GM21576 (cell line): ENCODE measurements around the gene SMIM3.
"Not testable (repeated sequence)": the region's sequence is repeated elsewhere in the genome, so short reads cannot be mapped to it uniquely, and the experiment has no call there.

ENCODE experiments used
- ATAC-seq: cut with Tn5 transposase; IDR thresholded peaks from one replicate; pipeline ENCODE4 v1.9.1; 2021; ENCODE audit warnings: mild to moderate bottlenecking, moderate library complexity; ENCODE audit not compliant: unreplicated experiment

Gene SMIM3

DNA sequence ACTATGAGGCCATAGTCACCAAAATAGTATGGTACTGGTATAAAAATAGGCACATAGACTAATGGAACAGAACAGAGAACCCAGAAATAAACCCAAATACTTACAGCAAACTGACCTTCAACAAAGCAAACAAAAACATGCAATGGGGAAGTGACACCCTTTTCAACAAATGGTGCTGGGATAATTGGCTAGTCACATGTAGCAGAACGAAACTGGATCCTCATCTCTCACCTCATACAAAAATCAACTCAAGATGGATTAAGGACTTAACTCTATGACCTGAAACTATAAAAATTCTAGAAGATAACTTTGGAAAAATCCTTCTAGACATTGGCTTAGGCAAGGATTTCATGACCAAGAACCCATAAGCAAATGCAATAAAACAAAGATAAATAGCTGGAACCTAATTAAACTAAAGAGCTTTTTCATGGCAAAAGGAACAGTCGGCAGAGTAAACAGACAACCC, 14.9 kb downstream of the SMIM3 start:
- ATAC-seq: not testable (repeated sequence)

GRCh38 chr5:150794927-150795326, 16.4 kb downstream of the SMIM3 start:
- no peak for ATAC-seq

DNA sequence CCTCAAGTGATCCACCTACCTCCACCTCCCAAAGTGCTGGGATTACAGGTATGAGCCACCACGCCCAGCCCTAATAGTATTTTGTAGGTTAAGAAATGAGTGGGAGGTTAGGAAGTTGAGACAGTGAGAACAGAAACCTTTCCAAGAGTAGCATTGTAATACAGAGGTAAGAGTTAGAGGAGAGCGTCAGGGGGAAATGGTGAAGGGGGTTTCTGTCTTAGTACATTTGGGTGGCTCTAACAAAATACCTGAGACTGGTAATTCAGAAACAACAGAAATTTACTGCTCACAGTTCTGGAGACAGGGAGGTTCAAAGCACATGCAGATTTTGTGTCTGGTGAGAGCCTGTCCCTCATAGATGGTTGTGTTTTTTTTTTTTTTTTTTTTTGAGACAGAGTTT, 18.8 kb downstream of the SMIM3 start:
- ATAC-seq: no peak

DNA sequence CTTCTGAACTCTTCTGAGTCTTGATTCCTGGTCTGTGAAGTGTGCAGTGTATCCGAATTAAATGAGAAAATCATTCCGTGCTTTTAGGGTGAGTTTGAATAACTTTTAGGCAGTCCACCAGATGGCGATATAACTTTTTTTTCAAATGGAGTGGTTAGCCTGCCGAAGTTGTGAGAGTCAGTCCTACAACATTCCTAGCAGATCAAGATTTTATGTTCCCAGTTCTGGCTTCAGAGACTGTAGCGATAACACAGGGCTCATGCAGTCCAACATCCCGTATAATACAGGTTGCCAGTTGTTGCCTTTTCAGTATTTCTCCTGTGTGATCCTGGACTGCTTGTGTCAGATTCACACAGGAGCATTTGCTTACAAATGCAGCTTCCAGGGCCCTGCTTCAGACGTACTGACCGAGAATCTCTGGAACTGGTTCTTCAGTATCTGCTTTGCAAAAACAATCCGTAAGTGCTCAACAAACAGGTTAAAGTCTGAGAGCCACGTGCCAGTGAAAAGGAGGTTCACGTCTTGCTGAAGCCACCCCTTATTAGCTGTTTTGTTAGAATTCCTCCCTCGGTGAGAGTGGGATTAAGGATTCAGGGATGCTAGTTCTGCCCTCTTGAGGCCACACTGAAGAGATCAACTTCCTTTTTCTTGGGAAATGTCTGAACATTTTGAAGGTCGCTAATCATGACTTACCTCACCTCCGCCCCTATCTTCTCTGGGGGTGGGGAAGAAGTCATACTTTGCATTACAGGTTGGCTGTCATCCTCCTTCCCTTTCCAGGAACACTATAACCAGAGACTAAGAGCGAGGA, 22.8 kb downstream of the SMIM3 start:
- peak; percentile 49 for ATAC-seq

- no peak for ATAC-seq
Measured at GRCh38 chr5:150804388-150804787, 25.8 kb downstream of the SMIM3 start.

- ATAC-seq: no peak
Measured at GRCh38 chr5:150809363-150809762, 30.8 kb downstream of the SMIM3 start.

DNA sequence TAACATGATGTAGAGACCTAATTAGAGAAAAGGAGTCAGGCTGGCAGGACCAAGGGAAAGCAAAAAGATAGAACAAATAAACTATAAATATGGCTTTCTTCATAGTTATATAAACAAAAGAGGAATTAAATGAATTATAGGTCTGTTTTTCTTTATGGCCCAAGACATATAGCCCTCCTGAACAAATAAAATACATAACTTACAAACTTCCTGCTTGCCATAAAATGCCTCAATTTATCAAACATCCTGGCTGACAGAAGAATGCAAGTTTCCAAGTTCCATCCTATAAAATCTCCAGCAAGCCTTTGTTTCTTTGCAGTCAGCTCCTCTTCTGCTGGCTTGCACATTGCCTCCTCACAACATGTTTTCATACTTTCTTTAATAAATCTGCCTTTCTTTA, 36.5 kb downstream of the SMIM3 start:
- no peak for ATAC-seq

- ATAC-seq: no peak
Measured at GRCh38 chr5:150816946-150817345, 38.4 kb downstream of the SMIM3 start.

DNA sequence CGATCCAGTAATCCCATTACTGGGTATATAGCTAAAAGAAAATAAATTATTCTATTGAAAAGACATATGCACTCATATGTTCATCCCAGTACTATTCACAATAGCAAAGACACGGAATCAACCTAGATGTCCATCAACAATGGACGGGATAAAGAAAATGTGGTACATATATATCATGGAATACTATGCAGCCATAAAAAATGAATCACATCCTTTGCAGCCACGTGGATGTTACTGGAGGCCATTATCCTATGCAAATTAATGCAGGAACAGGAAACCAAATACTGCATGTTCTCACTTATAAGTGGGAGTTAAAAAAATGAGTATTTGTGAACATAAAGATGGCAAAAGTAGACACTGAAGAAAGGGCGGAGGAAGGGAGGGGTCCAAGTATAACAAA, 51.2 kb downstream of the SMIM3 start:
- no peak for ATAC-seq

GRCh38 chr5:150831821-150832220, 53.3 kb downstream of the SMIM3 start:
- not testable (repeated sequence) for ATAC-seq

GRCh38 chr5:150836064-150836463, 57.5 kb downstream of the SMIM3 start:
- ATAC-seq: no peak

GRCh38 chr5:150836703-150837102, 58.1 kb downstream of the SMIM3 start:
- ATAC-seq: no peak

- not testable (repeated sequence) for ATAC-seq
Measured at GRCh38 chr5:150845185-150845859, 66.8 kb downstream of the SMIM3 start.

GRCh38 chr5:150846308-150846653, 67.7 kb downstream of the SMIM3 start, which contains the start of gene IRGM:
IRGM (plus strand) TSS chr5:150846521; CDS start chr5:150848124, 1,603 bp downstream.
- ATAC-seq: not testable (repeated sequence)
